Peyer's patch (tissue), 4 donors: ENCODE measurements around the gene HDAC9. TPM values are rescaled to one million over a fixed set of nuclear protein-coding genes. Genes with fewer than 3 reads are reported as not detected.

Source experiments
- DNase-seq, 3 donors: peaks; one replicate each; pipeline ENCODE4 v3.0.0-alpha.2; 2017 to 2019
- H3K27ac ChIP-seq, 4 donors: fragments of 200-600 bp; sonication (generic); one replicate each; pipeline ENCODE4 v1.5.1; 2016 to 2019
- H3K27me3 ChIP-seq, 2 donors: fragments of 200-600 bp; sonication (generic); one replicate each; pipeline ENCODE4 v1.5.1; 2019
- H3K36me3 ChIP-seq, 3 donors: fragments of 200-600 bp; sonication (generic); one replicate each; pipeline ENCODE4 v1.5.1; 2016 to 2019
- H3K4me1 ChIP-seq, 4 donors: fragments of 200-600 bp; sonication (generic); one replicate each; pipeline ENCODE4 v1.5.1; 2016 to 2019
- H3K4me3 ChIP-seq, 4 donors: fragments of 200-600 bp; sonication (generic); 1 replicate in 3 of 4; 2 replicates in 1 of 4; pipeline ENCODE4 v1.5.1; 2016 to 2019; ENCODE audit warnings: mild to moderate bottlenecking in 1 of 4
- H3K9me3 ChIP-seq, 4 donors: fragments of 200-600 bp; sonication (generic); one replicate each; pipeline ENCODE4 v1.5.1; 2016 to 2019; ENCODE audit warnings: mild to moderate bottlenecking in 1 of 4
- CTCF ChIP-seq, 6 experiments: fragments of 450-650 bp in 4 of 6; fragments of 200-600 bp in 2 of 6; sonication (generic) in 1 of 6; IDR thresholded peaks; one replicate each; pipeline ENCODE4 v1.5.1; 2017 to 2019; ENCODE audit warnings: antibody characterized with exemption in 6 of 6, mild to moderate bottlenecking in 3 of 6, moderate library complexity in 1 of 6
- POLR2A ChIP-seq, 2 donors: fragments of 450-650 bp; IDR thresholded peaks; one replicate each; pipeline ENCODE4 v1.5.1; 2017; ENCODE audit warnings: antibody characterized with exemption in 2 of 2, mild to moderate bottlenecking in 2 of 2, moderate library complexity in 2 of 2
- total RNA-seq, 4 donors: library from RNA; depleted of rRNA; stranded (reverse); fragments of >200 nt; gene quantifications; one replicate each; pipeline ENCODE4 v1.1.0, GENCODE V29; 2016

Gene HDAC9
- total RNA-seq, 4 donors from 2014 or later: 0.88 to 75.9 (median 4.4) TPM

DNA sequence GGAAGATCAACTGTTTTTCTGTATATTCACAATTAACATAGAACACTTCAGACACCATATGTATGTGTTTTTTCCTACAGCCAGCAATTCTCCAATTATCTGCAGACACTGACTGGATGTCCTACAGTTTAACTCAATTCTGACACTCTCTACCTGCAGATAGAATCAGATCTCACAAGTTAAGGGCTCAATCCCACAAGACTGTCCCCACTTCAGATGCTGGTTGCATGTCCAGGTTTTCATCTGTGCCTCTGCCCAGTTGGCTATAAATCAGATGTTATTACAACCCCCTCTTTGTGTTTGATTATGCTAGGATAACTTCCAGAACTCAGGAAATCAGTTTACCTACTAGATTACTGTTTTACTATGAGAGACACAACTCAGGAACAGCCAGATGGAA, 326.0 kb downstream of the HDAC9 start:
- Histone ChIP-seq H3K27ac (no peak overlapping the region), H3K4me1 (no peaks in the 10 kb centered on the region), H3K36me3 (no peaks in the 10 kb centered on the region), H3K9me3 (no peaks in the 10 kb centered on the region), H3K4me3 (no peak overlapping the region), H3K27me3 (no peaks in the 10 kb centered on the region)
- no peak for TF ChIP-seq POLR2A (IDR thresholded peaks at IDR 0.05)
- DNase-seq: no peak

DNA sequence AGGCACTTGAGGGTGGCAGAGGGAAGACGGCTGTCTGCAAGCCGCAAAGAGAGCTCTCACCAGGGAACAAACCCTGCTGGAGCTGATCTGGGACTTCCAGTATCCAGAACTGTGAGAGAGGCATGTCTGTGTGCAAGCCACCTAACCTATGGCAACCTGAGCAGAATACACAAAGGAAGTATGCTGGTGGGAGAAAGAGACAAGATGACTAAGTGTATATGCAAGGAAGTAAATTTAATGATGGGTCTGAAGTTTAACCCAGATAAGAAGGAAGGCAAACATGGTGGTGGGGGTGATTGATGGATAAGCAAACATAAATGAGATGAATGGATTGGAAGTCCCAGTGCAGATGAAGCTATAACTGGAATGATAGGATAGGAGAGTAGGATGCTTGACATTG, 328.6 kb downstream of the HDAC9 start:
- DNase-seq: no peak

DNA sequence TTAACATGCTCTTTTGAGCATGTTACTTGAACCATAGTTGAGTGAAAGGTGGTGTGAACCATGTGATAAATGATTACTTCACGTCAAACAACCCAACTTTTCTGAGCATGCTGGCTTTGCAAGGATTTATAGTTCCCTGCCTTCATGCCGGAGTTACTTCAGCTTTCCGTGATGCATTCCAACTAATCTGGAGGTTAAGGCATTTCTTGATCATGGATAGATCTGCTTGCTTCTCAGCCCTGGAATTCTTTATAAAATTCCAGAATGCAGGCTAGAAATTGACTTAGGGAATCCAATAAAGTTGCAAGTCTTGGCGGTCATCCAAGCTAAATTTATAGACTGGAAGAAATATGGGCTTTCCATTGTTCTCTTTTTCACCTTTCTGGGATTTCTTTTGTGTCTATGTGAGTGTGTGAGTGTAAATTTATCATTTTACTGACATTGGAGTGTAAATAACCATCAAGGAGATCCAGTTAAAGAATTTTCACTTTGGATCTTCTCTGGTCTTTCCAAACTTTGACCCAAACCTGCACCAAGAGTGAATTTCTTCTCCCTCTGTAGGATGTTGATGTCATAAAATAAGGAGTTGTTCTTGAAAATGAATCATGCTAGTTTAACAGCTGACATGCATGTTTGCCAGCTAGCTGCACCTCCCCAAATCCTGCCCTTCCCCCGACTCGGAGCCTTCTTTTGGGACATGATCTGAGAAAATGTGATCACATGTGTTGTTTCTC, 332.9 kb downstream of the HDAC9 start:
- H3K4me3 ChIP-seq: no peak overlapping the region
- H3K4me1 ChIP-seq: no peaks in the 10 kb centered on the region

More for the DNA sequence above, 328.6 kb downstream of the HDAC9 start:
- no peaks in the 10 kb centered on the region for H3K27me3 ChIP-seq
- no peak overlapping the region for H3K4me3 ChIP-seq
- H3K36me3 ChIP-seq: no peaks in the 10 kb centered on the region
- no peaks in the 10 kb centered on the region for H3K9me3 ChIP-seq
- H3K27ac ChIP-seq: no peak overlapping the region
- no peaks in the 10 kb centered on the region for H3K4me1 ChIP-seq
- TF ChIP-seq POLR2A (IDR thresholded peaks at IDR 0.05): no peak
- TF ChIP-seq CTCF (IDR thresholded peaks at IDR 0.05): no peak

DNA sequence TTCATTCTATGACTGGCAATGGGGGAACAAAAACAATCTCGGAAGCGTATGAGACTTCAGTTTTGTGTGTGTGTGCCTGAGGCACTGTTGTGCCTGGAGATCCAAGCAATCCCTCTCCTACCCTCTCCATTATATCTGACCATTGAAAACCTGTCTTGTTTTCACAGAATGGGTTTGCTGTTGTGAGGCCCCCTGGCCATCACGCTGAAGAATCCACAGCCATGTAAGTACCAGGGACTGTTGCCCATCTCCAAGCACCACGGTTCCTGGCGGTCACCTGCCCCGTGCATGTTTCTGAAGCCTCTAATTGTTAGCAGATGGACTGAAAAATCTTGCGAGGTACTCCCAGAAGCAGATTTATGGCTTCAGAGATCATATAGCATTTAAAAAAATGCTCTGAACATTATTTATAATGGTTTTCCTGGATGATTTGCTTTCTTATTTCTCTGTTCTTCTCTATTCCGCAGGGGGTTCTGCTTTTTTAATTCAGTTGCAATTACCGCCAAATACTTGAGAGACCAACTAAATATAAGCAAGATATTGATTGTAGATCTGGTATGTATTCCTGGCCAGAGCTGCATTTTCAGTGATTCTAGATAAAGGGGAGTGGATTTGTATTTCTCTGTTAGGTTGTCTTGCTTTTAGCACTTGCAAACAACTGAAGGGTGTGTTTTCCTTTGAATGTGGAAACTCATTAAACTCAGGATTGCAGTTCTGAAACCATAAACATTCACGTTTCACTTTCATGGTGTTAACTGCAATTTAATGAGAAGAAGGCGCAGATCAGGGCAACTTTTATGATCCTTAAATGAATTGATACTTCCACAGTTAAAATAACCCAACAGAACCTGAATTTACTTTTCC, 333.7 kb downstream of the HDAC9 start:
- H3K27ac ChIP-seq: no peak overlapping the region
- no peaks in the 10 kb centered on the region for H3K9me3 ChIP-seq
- H3K4me3 ChIP-seq: no peak overlapping the region
- no peak for DNase-seq
- no peak for TF ChIP-seq POLR2A (IDR thresholded peaks at IDR 0.05)
- no peak for TF ChIP-seq CTCF (IDR thresholded peaks at IDR 0.05)
- H3K4me1 ChIP-seq: no peaks in the 10 kb centered on the region
- H3K27me3 ChIP-seq: no peaks in the 10 kb centered on the region
- H3K36me3 ChIP-seq: no peaks in the 10 kb centered on the region

More for the DNA sequence above, 332.9 kb downstream of the HDAC9 start:
- Histone ChIP-seq H3K9me3 (no peaks in the 10 kb centered on the region), H3K27ac (no peak overlapping the region), H3K36me3 (no peaks in the 10 kb centered on the region), H3K27me3 (no peaks in the 10 kb centered on the region)
- no peak for TF ChIP-seq POLR2A (IDR thresholded peaks at IDR 0.05)
- TF ChIP-seq CTCF (IDR thresholded peaks at IDR 0.05): no peak
- DNase-seq: no peak

GRCh38 chr7:18829858-18830285, 334.3 kb downstream of the HDAC9 start:
- no peak overlapping the region for H3K27ac ChIP-seq
- TF ChIP-seq CTCF (IDR thresholded peaks at IDR 0.05) (no peak), POLR2A (IDR thresholded peaks at IDR 0.05) (no peak)
- no peaks in the 10 kb centered on the region for H3K27me3 ChIP-seq
- no peaks in the 10 kb centered on the region for H3K9me3 ChIP-seq
- DNase-seq: no peak
- H3K36me3 ChIP-seq: no peaks in the 10 kb centered on the region
- H3K4me1 ChIP-seq: no peaks in the 10 kb centered on the region
- H3K4me3 ChIP-seq: no peak overlapping the region

DNA sequence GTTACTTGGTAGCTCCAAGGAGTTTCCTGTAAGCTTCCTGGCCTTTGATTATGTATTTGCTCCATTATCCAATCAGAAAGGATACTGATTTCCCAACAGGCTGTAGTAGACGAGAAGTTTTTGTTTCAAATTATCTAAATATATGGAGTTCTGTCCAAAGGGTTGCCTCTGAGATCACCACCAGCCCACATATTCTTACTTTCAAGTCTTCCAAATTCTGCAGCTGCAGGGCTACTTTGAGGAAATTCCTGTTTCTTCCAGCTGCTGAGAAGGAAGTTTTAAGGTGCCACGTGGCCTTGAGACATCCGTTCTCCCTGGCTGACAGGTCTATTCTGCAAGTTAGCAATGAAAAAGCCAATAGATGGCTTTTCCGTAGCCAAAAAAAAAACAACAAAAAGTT, 335.9 kb downstream of the HDAC9 start:
- DNase-seq: no peak
- Histone ChIP-seq H3K27ac (no peak overlapping the region), H3K4me3 (no peak overlapping the region), H3K27me3 (no peaks in the 10 kb centered on the region), H3K4me1 (no peaks in the 10 kb centered on the region), H3K9me3 (no peaks in the 10 kb centered on the region), H3K36me3 (no peaks in the 10 kb centered on the region)
- no peak for TF ChIP-seq CTCF (IDR thresholded peaks at IDR 0.05)
- no peak for TF ChIP-seq POLR2A (IDR thresholded peaks at IDR 0.05)
